HG03520 (cell line): ENCODE data around the gene NGLY1.

Source experiments
- ATAC-seq: cut with Tn5 transposase; IDR thresholded peaks from one replicate; pipeline ENCODE4 v1.9.1; 2021; ENCODE audit warnings: mild to moderate bottlenecking, moderate library complexity; ENCODE audit not compliant: unreplicated experiment

Gene NGLY1

DNA sequence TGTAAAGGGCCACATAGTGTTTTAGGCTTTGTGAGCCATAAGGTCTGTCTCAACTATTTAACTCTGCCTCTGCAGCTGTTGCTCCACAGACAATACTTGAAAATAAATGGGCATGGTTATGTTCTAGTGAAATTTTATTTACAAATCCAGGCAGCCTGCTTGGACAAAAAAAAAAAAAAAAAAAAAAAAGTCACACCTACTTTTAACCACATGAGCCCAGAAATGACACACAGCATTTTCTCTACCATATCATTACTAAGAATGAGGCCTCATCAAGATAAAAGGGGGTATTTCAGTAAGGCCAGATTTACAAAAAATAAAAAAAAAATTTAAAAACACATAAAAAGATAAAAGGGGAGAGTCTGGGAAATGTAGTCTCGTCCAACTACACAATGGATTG lies 1.7 kb upstream of the NGLY1 start:
- no peak for ATAC-seq

- ATAC-seq = peak; percentile 10
These were observed 644 bp upstream of the NGLY1 start for GRCh38 chr3:25783661-25784512.

DNA sequence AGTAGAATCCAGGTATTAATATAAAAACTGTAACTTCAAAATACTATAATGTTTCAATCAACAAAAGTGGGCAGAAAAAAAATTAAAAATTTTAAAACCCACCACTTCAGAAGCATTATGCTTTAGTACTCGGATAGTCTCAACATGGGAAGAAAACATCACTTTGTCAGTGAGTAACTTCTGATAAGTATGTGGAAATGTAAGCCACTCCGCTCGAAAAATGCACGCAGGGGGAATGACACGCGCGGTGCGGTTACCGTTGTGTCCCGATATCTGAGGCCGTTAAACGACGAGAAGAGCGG lies 656 bp downstream of the NGLY1 start:
- ATAC-seq = no peak

DNA sequence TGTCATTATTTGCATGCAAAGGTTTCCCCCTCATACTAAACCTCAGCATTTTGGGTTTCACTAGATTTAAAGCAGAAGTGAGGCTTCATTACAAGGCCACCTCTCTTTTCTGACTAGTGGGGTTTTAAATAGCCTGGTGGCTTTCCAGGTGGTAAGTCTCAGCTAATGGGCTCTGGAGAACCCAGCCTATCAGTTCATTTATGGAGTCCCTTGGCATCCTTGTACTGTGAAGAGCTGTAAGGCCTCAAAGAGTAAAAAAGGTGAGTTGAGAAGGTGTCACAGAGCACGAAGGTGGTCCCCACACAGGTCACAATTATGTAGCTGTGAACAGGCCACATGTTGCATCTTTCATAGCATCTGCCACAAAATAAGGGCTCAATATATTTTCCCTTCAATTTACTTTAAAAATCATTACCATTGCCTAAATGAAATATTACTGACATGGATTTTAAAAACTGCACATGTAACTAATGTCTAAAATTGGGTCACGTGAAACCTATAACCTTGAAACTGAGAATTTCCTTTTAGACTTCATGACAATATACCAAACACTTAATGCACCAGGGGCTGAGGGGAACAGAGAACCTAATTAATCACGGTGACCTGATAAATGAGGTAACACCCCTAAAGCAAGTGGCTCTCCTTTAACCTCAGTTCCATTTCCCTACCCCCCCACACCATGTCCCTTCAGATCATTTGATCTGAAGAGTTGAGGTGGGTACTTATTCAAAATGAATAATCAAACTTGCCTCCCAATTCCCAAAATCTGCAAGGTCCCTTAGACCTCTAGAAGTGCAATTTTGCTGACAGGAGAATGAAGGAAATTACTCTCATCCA lies 1.3 kb downstream of the NGLY1 start:
- ATAC-seq = peak; percentile 63

DNA sequence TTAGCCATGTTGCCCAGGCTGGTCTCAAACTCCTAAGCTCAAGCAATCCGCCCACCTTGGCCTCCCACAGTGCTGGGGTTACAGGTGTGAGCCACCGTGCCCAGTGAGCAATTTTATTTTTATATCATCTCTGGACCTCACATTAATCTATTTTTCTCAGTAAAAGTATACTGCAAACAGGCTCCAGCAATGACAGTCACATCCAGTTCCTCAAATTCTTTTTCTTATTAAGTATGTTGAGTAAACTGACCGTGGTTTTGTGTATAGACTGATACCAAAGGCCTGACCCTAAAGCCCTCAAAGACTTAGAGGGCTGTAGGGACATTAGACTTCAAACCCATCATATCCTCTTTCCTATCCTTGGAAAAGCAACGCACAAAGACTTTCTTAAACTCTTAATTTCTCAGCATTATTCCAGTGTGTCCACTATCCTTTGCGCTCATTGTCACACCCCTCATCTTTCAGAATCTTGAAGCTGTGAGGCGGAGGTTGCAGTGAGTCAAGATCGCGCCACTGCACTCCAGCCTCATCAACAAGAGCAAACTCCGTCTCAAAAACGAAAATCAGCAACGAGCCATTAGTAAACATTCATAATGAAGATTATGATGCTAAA lies 2.0 kb downstream of the NGLY1 start:
- no peak for ATAC-seq

GRCh38 chr3:25780618-25781017 lies 2.6 kb downstream of the NGLY1 start:
- no peak for ATAC-seq

GRCh38 chr3:25775936-25776335 lies 7.3 kb downstream of the NGLY1 start:
- peak; percentile 60 for ATAC-seq

DNA sequence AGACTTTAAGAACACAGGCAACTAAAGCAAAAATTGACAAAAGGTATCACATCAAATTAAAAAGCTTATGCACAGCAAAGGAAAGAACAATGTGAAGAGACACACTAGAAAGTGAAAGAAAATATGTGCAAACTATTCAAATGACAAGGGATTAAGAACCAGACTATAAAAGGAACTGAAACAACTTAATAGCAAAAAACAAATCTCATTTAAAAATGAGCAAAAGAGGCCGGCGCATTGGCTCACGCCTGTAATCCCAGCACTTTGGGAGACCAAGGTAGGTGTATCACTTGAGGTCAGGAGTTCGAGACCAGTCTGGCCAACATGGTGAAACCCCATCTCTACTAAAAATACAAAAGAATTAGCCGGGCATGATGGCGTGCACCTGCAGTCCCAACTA lies 14.4 kb downstream of the NGLY1 start:
- ATAC-seq = peak; percentile 94

DNA sequence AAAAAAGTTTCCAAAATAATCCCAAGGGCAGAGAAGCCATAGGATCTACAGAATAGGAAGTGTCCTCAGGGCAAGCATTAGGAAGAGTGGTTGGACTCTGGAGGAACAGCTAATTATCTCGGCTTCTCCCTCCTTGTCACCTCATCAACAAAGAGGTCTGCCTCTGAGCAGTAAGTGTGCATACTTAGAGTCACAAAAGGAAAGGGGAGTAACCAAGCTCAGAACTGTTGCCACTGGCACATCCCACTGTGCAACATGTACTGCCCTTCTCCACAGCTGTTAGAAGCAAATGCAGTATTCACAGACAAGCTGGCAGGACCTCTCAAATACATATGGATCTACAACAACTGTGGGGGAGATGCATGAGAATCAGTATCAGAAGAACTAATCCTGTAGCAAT lies 31.5 kb downstream of the NGLY1 start:
- no peak for ATAC-seq

- ATAC-seq = no peak
These were observed 32.2 kb downstream of the NGLY1 start for GRCh38 chr3:25751048-25751447.

DNA sequence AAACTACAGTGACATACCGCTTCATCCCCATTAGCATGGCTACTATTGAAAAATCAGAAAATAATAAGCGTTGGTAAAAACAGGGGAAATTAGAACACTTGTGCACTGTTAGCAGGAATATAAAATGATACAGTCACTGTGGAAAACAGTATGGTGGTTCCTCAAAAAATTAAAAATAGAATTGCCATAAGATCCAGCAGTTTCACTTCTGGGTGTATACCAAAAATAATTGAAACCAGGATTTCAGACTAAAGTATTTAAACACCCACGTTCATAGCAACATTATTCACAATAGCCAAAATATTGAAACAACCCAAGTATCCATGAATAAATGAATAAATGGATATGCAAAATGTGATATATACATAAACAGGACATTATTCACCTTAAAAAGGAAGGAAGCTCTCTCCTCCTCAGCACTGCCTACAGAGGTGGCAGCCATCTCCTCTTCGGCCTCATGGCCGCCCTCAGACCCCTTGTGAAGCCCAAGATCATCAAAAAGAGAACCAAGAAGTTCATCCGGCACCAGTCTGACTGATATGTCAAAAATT lies 34.1 kb downstream of the NGLY1 start:
- ATAC-seq = no peak

DNA sequence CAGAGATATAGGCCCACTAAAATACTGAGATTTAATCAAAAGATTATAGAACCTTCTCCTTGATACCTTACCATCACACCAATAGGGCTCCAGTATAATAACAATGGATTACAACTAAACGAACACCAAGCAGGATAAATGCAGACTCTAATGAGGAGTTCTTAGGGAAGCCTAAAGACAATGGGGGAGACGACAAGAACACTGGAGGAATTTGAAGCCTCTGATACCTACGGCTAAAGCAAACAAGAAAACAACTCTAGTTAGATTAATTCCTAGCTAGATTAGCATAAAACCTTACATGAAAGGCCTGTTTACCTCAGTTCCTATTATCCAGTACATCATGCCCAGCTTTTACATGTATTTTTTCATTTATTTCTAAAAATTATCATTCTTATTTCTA lies 35.1 kb downstream of the NGLY1 start:
- ATAC-seq = no peak

- ATAC-seq = no peak
These were observed 36.2 kb downstream of the NGLY1 start for GRCh38 chr3:25747033-25747432.

DNA sequence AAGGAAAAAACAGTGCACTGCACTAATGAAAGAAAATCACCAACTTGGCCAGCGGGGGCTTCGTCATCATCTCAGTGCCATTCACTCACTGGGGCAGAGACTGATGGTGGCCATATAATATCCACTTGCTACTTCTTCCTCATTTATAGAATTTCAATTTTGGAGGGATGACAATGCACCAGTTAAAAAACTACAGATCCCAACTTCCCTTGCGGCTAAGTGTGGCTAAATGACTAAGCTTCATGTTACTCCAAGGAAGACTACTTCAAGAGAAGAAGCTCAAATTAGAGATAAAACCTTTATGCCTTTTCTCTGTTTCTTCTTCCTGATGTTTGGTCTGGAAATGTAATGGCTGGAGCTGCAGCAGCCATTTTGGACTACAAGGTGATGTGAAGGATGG lies 38.8 kb downstream of the NGLY1 start:
- no peak for ATAC-seq

DNA sequence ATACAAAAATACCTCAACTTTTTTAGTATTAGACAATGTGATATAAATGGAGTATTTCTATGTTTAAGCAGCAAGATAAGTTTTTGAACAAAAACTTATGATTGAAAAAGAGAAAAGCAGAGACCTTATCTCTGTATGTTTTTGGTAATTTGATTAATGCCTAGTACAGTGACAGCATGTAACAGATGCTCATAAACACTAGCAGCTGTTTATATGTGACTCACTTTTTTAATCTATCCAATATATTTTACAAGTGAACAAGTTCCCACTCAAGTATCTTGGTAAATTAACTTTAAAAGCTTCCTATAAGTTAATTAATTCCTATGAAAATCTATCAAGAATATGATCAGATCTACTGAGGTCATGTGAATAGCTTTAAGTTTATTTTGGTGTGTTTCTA lies 55.1 kb downstream of the NGLY1 start:
- ATAC-seq = no peak

- ATAC-seq = no peak
These were observed 55.9 kb downstream of the NGLY1 start for GRCh38 chr3:25727316-25727715.

DNA sequence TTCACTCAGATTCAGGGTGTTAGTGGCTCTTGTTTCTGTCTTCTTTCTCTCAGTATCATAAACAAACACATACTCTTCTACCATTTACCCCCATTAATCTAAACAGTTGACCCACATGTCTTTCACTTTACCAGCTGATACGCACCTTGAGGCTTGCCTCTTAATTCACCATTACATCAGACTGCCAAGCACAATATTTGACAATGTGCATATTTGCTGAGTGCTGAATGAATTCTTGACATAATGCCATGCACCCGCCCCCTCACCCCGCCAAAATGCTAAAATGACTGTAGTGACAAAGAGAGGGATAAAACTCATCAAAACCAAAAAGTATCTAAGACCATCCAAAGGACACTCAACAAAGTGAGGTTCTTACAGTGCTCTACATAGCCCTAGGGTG lies 57.4 kb downstream of the NGLY1 start:
- no peak for ATAC-seq

DNA sequence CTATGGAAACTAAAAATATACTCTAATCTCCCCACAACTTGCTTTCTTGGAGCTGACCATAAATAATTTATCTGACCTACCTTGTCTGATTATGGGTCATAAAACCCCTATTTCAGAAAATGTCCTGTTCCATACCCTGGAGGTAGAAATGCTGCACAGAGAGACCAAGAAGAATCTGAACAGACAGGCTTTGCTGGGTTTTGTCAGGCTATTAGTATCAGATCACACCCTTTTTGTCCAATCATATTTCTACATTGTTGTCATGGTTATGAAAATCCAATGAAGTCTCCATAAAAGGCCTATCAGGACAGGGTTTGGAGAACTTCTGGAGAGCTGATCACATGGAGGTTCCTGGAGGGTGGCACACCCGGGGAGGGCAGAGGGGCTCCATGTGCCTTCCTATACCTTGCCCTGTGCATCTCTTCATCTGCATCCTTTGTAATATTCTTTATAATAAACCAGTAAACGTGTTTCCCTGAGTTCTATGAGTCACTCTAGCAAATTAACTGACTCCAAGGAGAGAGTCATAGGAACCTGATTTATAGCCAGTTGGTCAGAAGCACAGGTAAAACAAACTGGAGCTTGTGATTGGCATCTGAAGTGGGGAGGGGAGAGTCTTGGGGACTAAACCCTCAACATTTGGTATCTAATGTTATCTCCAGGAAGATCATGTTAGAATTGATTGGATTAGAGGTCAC lies 58.1 kb downstream of the NGLY1 start:
- ATAC-seq = no peak

- ATAC-seq = no peak
These were observed 59.4 kb downstream of the NGLY1 start for GRCh38 chr3:25723802-25724201.

- ATAC-seq = no peak
These were observed 63.9 kb downstream of the NGLY1 start for GRCh38 chr3:25719321-25719720.
